IMR-90 (cell line): ENCODE data around the gene SETD6. TPM values are rescaled to one million over a fixed set of nuclear protein-coding genes. Genes with fewer than 3 reads are reported as not detected.

Experiments
- ATAC-seq: fragments of 200-7000 bp; cut with Tn5 transposase; 2 replicates; pipeline ENCODE4 v1.9.1; 2020; ENCODE audit warnings: low read depth, mild to moderate bottlenecking, moderate library complexity
- BruUV-seq: library from RNA; stranded (reverse); fragments of 400-500 nt; replicated peaks from 2 replicates; lab custom pipeline; 2021; lab: Mats Ljungman, UMichigan
- CTCF ChIA-PET: fragments of 300-600 bp; formaldehyde crosslinking; extraction: SDS; loops from one replicate; lab custom pipeline; 2021; ENCODE audit warnings: antibody characterized with exemption; lab: Yijun Ruan, JAX
- POLR2A ChIA-PET: fragments of 300-600 bp; sonication (Branson Sonifier 250); formaldehyde crosslinking; loops from one replicate; lab custom pipeline; 2022; ENCODE audit warnings: antibody characterized with exemption; ENCODE audit not compliant: unreplicated experiment; lab: Charles Lee
- DNase-seq: peaks from one replicate; pipeline ENCODE4 v3.0.0; 2013
- H2AFZ ChIP-seq: replicated peaks from 2 replicates; pipeline ENCODE3; 2013; ENCODE audit warnings: low read length, mild to moderate bottlenecking; ENCODE audit not compliant: poor library complexity
- H2AK5ac ChIP-seq: 2 replicates; pipeline ENCODE4 v1.6.1; 2013; ENCODE audit warnings: low read depth, low read length, inconsistent platforms
- H2AK9ac ChIP-seq: replicated peaks from 2 replicates; pipeline ENCODE3; 2013; ENCODE audit warnings: mild to moderate bottlenecking, low read depth, low read length, moderate library complexity; ENCODE audit not compliant: poor library complexity
- H2BK120ac ChIP-seq: 2 replicates; pipeline ENCODE4 v1.6.1; 2013; ENCODE audit warnings: low read depth, low read length, inconsistent platforms
- H2BK15ac ChIP-seq: 3 replicates; pipeline ENCODE4 v1.6.1; 2013; ENCODE audit warnings: low read depth, low read length, inconsistent platforms
- H2BK20ac ChIP-seq: 2 replicates; pipeline ENCODE4 v1.6.1; 2013; ENCODE audit warnings: low read depth, mild to moderate bottlenecking, inconsistent platforms, low read length, moderate library complexity
- H2BK5ac ChIP-seq: 2 replicates; pipeline ENCODE4 v1.6.1; 2013; ENCODE audit warnings: mild to moderate bottlenecking, low read depth, low read length, inconsistent platforms; ENCODE audit not compliant: poor library complexity, severe bottlenecking
- H3K14ac ChIP-seq: replicated peaks from 2 replicates; pipeline ENCODE4 v1.6.1; 2013; ENCODE audit warnings: low read depth, low read length, inconsistent platforms
- H3K18ac ChIP-seq: 2 replicates; pipeline ENCODE4 v1.6.1; 2013; ENCODE audit warnings: low read depth, low read length, control low read depth
- H3K23ac ChIP-seq: 2 replicates; pipeline ENCODE4 v1.6.1; 2013; ENCODE audit warnings: low read depth, low read length, inconsistent platforms
- H3K27ac ChIP-seq: 2 replicates; pipeline ENCODE4 v1.5.1; 2013; ENCODE audit warnings: mild to moderate bottlenecking, control low read depth, low read length; ENCODE audit not compliant: insufficient read depth
- H3K27me3 ChIP-seq: 2 replicates; pipeline ENCODE4 v1.6.1; 2013; ENCODE audit warnings: low read length; ENCODE audit not compliant: control insufficient read depth, insufficient read depth
- H3K36me3 ChIP-seq: 2 replicates; pipeline ENCODE4 v1.6.1; 2013; ENCODE audit warnings: low read length, mixed read lengths; ENCODE audit not compliant: control insufficient read depth, insufficient read depth
- H3K4ac ChIP-seq: 2 replicates; pipeline ENCODE4 v1.6.1; 2013; ENCODE audit warnings: low read depth, low read length, inconsistent platforms
- H3K4me1 ChIP-seq: 2 replicates; pipeline ENCODE4 v1.6.1; 2013; ENCODE audit warnings: low read length, mixed read lengths; ENCODE audit not compliant: control insufficient read depth, insufficient read depth
- H3K4me2 ChIP-seq: 2 replicates; pipeline ENCODE4 v1.6.1; 2013; ENCODE audit warnings: low read depth, mild to moderate bottlenecking, control low read depth, low read length, moderate library complexity
- H3K4me3 ChIP-seq: 2 replicates; pipeline ENCODE4 v1.5.1; 2013; ENCODE audit warnings: low read depth, mild to moderate bottlenecking, control low read depth, low read length, moderate library complexity; ENCODE audit not compliant: insufficient read depth
- H3K56ac ChIP-seq: 2 replicates; pipeline ENCODE4 v1.6.1; 2013; ENCODE audit warnings: low read length, inconsistent platforms; ENCODE audit not compliant: insufficient read depth; ENCODE audit errors: extremely low read depth
- H3K79me1 ChIP-seq, 2 experiments: 2 replicates each; pipeline ENCODE4 v1.6.1; 2013; ENCODE audit warnings: low read length in 2 of 2, inconsistent platforms in 1 of 2, low read depth in 1 of 2
- H3K9ac ChIP-seq: 2 replicates; pipeline ENCODE4 v1.6.1; 2013; ENCODE audit warnings: low read depth, low read length, control low read depth
- H3K9me1 ChIP-seq: 2 replicates; pipeline ENCODE4 v1.6.1; 2013; ENCODE audit warnings: low read length, inconsistent platforms; ENCODE audit not compliant: insufficient read depth
- H3K9me3 ChIP-seq: 2 replicates; pipeline ENCODE4 v1.6.1; 2013; ENCODE audit warnings: low read length; ENCODE audit not compliant: control insufficient read depth, insufficient read depth
- H4K20me1 ChIP-seq: 2 replicates; pipeline ENCODE4 v1.6.1; 2013; ENCODE audit warnings: low read length, inconsistent platforms; ENCODE audit not compliant: insufficient read depth
- H4K5ac ChIP-seq: 2 replicates; pipeline ENCODE4 v1.6.1; 2013; ENCODE audit warnings: mild to moderate bottlenecking, low read depth, low read length, control low read depth
- H4K8ac ChIP-seq, 2 experiments: 2 replicates each; pipeline ENCODE4 v1.6.1; 2013; ENCODE audit warnings: low read depth in 2 of 2, low read length in 2 of 2, control low read depth in 1 of 2, inconsistent platforms in 1 of 2
- H4K91ac ChIP-seq: 2 replicates; pipeline ENCODE4 v1.6.1; 2013; ENCODE audit warnings: low read depth, low read length, inconsistent platforms; ENCODE audit not compliant: insufficient read depth
- CEBPB ChIP-seq: IDR thresholded peaks from 2 replicates; pipeline ENCODE4 v1.6.1; 2012; ENCODE audit warnings: low read depth, low read length, improper control_type of control experiment
- FOS ChIP-seq: fragments of 150-350 bp; IDR thresholded peaks from 2 replicates; pipeline ENCODE4 v1.6.1; 2016; ENCODE audit warnings: low read depth, low read length
- MAZ ChIP-seq: IDR thresholded peaks from 2 replicates; pipeline ENCODE4 v1.6.1; 2012; ENCODE audit warnings: low read depth, mild to moderate bottlenecking, low read length, improper control_type of control experiment, moderate library complexity, borderline replicate concordance
- MXI1 ChIP-seq: IDR thresholded peaks from 2 replicates; pipeline ENCODE4 v1.6.1; 2012; ENCODE audit warnings: low read depth, mild to moderate bottlenecking, low read length, moderate library complexity, borderline replicate concordance
- RAD21 ChIP-seq: IDR thresholded peaks from 2 replicates; pipeline ENCODE4 v1.6.1; 2012; ENCODE audit warnings: low read length, improper control_type of control experiment
- RCOR1 ChIP-seq: IDR thresholded peaks from 2 replicates; pipeline ENCODE4 v1.6.1; 2012; ENCODE audit warnings: mild to moderate bottlenecking, low read length, improper control_type of control experiment; ENCODE audit not compliant: insufficient replicate concordance
- RFX5 ChIP-seq: IDR thresholded peaks from 2 replicates; pipeline ENCODE4 v1.8.0; 2012; ENCODE audit warnings: low read depth, mild to moderate bottlenecking, low read length, moderate library complexity
- WGBS, 2 experiments: methylation state at CpG; one replicate each; pipeline versions ENCODE4 v1.1.5 to v1.1.7; 2013; ENCODE audit warnings: missing lambda C conversion rate in 2 of 2; ENCODE audit not compliant: insufficient read length in 1 of 2; ENCODE audit errors: extremely low coverage in 2 of 2; 5-methylcytosine and 5-hydroxymethylcytosine counted together
- dilution Hi-C: fragments of 300-500 bp; cut with HindIII; formaldehyde crosslinking; loops from one replicate; pipeline ENCODE4 v1.14.3; 2018; ENCODE audit warnings: low sequenced_read_pairs; ENCODE audit not compliant: unreplicated experiment
- in situ Hi-C: fragments of 300-500 bp; cut with MboI; formaldehyde crosslinking; loops from 3 replicates; pipeline ENCODE4 v1.14.3; 2019; ENCODE audit warnings: low sequenced_read_pairs, inconsistent platforms, mixed read lengths
- intact Hi-C: fragments of 100-400 bp; cut with micrococcal nuclease; formaldehyde crosslinking; loops from 2 replicates; pipeline ENCODE4 v1.10.0; 2022
- polyA plus RNA-seq, 3 experiments: library from polyadenylated mRNA; depleted of rRNA; stranded (reverse); fragments of >200 nt; gene quantifications; 2 replicates each; pipeline ENCODE4 v1.2.3, GENCODE V29; 2012; ENCODE audit warnings: low replicate concordance in 1 of 3
- total RNA-seq: library from RNA; depleted of rRNA; stranded (reverse); fragments of >200 nt; gene quantifications from 2 replicates; pipeline ENCODE4 v1.2.3, GENCODE V29; 2012

The SETD6 gene
- total and polyA plus RNA-seq, 2 of the 4 experiments (the other 2 are of a cell fraction): 3.2 to 6.4 TPM

DNA sequence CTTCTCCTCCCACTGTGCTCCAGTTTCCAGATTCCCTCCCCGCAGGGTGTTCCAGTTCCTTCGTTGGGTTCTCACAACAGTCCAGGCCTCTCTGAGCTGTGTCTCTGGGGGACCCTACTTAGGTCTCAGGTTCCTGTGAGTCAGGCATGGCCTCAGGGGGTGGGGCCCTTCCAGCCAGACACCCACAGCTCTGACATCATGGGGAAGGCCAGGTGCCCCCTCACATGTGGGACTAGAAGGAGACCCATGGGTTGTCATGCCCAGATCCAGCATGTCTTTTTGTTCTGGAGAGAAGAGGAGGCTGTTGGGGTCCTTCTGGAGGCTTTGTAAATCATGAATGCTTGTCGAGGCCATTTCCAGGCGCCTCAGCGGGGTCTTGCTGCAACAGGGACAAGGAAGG lies 47.4 kb upstream of the SETD6 start:
- dilution Hi-C loops: no loop called here
- CTCF ChIA-PET: no interaction called here
- no peak overlapping the region for H2AK5ac ChIP-seq

More for the DNA sequence above, 47.4 kb upstream of the SETD6 start:
- no peak overlapping the region for H4K8ac ChIP-seq
- no peaks in the 10 kb centered on the region for H3K36me3 ChIP-seq
- no peaks in the 10 kb centered on the region for H3K79me1 ChIP-seq
- no peak overlapping the region for H2BK5ac ChIP-seq
- no peaks in the 10 kb centered on the region for H3K9me3 ChIP-seq
- H4K5ac ChIP-seq: no peak overlapping the region
- H4K91ac ChIP-seq: no peak overlapping the region
- no peaks in the 10 kb centered on the region for H3K4me1 ChIP-seq
- H3K9me1 ChIP-seq: no peaks in the 10 kb centered on the region
- no peak overlapping the region for H3K18ac ChIP-seq
- no peak overlapping the region for H2BK120ac ChIP-seq
- POLR2A ChIA-PET: no interaction called here
- H3K27ac ChIP-seq: no peak overlapping the region
- WGBS, 2 experiments: no CpG with 5 or more reads among the region's 5 CpGs
- intact Hi-C loops (no loop called here), in situ Hi-C loops (no loop called here)
- H3K56ac ChIP-seq: no peak overlapping the region
- no peak for ATAC-seq
- no peak overlapping the region for H2BK20ac ChIP-seq
- H3K4me2 ChIP-seq: no peak overlapping the region
- DNase-seq: no peak
- H3K4ac ChIP-seq: no peak overlapping the region
- peak overlapping the region; percentile 37 for H2AK9ac ChIP-seq
- no peak overlapping the region for H3K23ac ChIP-seq
- H2BK15ac ChIP-seq: no peak overlapping the region
- no peak overlapping the region for H3K14ac ChIP-seq
- TF ChIP-seq RCOR1: no peak
- TF ChIP-seq FOS: no peak
- TF ChIP-seq MAZ: no peak
- TF ChIP-seq CEBPB: no peak
- no peak for TF ChIP-seq MXI1
- no peak for TF ChIP-seq RFX5
- TF ChIP-seq RAD21: no peak
- H2AFZ ChIP-seq: no peak overlapping the region
- no peaks in the 10 kb centered on the region for H4K20me1 ChIP-seq
- no TSS peak for BruUV-seq
- no peak overlapping the region for H3K4me3 ChIP-seq
- peaks cover 71% of the 10 kb centered on the region for H3K27me3 ChIP-seq
- H3K9ac ChIP-seq: no peak overlapping the region
